Measurements from ENCODE around the gene CNTN4.

GRCh38 chr3:2851835-2852234 lies 753.2 kb downstream of the CNTN4 start:
- TF ChIP-seq CTCF (IDR thresholded peaks at IDR 0.05; ENCODE audit: insufficient read depth, low read length) (no peak), POLR2AphosphoS5 (IDR thresholded peaks at IDR 0.05; ENCODE audit: low read depth) (no peak)
